Measurements from ENCODE around the gene EIF4A3. TPM values are rescaled to one million over a fixed set of nuclear protein-coding genes. Genes with fewer than 3 reads are reported as not detected.

The EIF4A3 gene
- polyA plus RNA-seq, 1 of the 3 experiments (the other 2 are of a cell fraction): 335 TPM

DNA sequence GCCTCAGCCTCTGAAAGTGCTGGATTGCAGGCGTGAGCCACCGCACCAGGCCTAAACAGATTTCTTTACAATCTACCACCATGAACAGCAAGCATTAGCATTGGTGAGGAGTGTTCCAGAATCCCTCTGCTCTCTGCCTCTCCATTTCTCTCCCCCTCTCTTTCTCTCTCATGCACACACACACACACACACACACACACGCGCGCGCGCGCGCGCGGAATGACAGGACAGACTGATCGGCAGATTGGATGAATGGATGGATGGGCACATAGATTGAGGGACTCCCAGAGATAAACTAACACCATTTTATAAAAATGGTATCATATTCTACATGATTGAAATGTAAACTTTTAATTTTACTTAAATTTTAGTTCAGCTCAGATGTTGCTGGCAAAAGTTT, 26.2 kb upstream of the EIF4A3 start:
- CTCF ChIA-PET: interaction anchor here (0.8 kb wide), 1 partner anchor 72 kb away, joined by 3 read pairs; the partner anchor contains the start of gene GAA
- POLR2A ChIA-PET: interaction anchor here (0.6 kb wide), 1 partner anchor 72 kb away, joined by 3 read pairs; the partner anchor contains the start of gene GAA
- 87% methylated on average over 12 of the region's 12 CpGs for WGBS (ENCODE audit: low lambda C conversion rate)

DNA sequence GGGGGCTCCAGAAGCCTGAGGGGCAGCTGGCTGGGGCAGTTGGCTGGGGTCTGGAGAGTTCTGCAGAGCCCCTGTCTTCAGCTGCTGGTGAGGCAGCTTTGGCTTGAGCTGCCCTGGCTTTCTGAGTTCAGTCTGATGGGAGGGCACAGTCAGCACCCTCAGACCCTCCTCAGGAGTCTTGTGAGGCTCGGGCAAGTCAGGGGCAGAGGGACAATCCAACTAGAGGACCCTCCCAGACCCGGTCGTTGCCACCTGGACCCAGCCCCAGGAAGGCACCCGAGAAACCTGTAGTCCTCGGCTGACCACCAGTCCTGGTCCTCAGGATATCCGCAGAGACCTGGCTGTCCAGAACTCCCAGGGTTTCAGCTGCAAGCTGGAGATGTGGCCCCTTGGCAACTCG, 24.8 kb upstream of the EIF4A3 start:
- H3K4me3 ChIP-seq (ENCODE audit: low read depth in 2 of 2, low read length in 1 of 2): no peak overlapping the region
- H3K27ac ChIP-seq (ENCODE audit: low read depth in 2 of 2, low read length in 1 of 2): no peak overlapping the region
- no peaks in the 10 kb centered on the region for H3F3A ChIP-seq (replicated peaks; ENCODE audit: insufficient read depth)
- ChIA-PET CTCF (interaction anchor here (1.2 kb wide), 1 partner anchor 24 kb away, joined by 3 read pairs; no protein-coding TSS in a partner anchor), POLR2A (interaction anchor here (0.7 kb wide), 1 partner anchor 48 kb away, joined by 3 read pairs; no protein-coding TSS in a partner anchor)
- no peaks in the 10 kb centered on the region for H3K9me3 ChIP-seq
- no peaks in the 10 kb centered on the region for H3K36me3 ChIP-seq (replicated peaks in 1 of 2; ENCODE audit: control insufficient read depth in 1 of 2, insufficient read depth in 2 of 2, low read length in 1 of 2)
- H3K4me1 ChIP-seq (ENCODE audit: control insufficient read depth in 1 of 2, insufficient read depth in 2 of 2, low read depth in 1 of 2, low read length in 1 of 2): no peaks in the 10 kb centered on the region
- no peaks in the 10 kb centered on the region for H3K9me2 ChIP-seq
- no peaks in the 10 kb centered on the region for H3K79me2 ChIP-seq (ENCODE audit: insufficient read depth)
- H3K4me2 ChIP-seq: no peak overlapping the region
- peaks cover 4% of the 10 kb centered on the region for H3K27me3 ChIP-seq (ENCODE audit: insufficient read depth)
- DNase-seq: no peak
- TF ChIP-seq NFIC (IDR thresholded peaks at IDR 0.05; ENCODE audit: borderline replicate concordance) (no peak), FOSL2 (IDR thresholded peaks at IDR 0.05; ENCODE audit: borderline replicate concordance, low read depth) (no peak), EP300 (IDR thresholded peaks at IDR 0.05; ENCODE audit: borderline replicate concordance in 1 of 2, low read depth in 1 of 2, low read length in 1 of 2) (no peak), RAD21 (IDR thresholded peaks at IDR 0.05; ENCODE audit: low read length) (no peak), SIN3A (IDR thresholded peaks at IDR 0.05; ENCODE audit: borderline replicate concordance, low read depth, low read length) (no peak), FOXJ3 (CRISPR knock-in tag; IDR thresholded peaks at IDR 0.05) (no peak), GATA2 (CRISPR knock-in tag; IDR thresholded peaks at IDR 0.05) (no peak), RFX5 (IDR thresholded peaks at IDR 0.05; ENCODE audit: low read length) (no peak), CHD2 (IDR thresholded peaks at IDR 0.05; ENCODE audit: low read length, partially characterized antibody) (no peak), GABPA (IDR thresholded peaks at IDR 0.05; ENCODE audit: low read depth) (no peak)
- TF ChIP-seq, protein P1, sequence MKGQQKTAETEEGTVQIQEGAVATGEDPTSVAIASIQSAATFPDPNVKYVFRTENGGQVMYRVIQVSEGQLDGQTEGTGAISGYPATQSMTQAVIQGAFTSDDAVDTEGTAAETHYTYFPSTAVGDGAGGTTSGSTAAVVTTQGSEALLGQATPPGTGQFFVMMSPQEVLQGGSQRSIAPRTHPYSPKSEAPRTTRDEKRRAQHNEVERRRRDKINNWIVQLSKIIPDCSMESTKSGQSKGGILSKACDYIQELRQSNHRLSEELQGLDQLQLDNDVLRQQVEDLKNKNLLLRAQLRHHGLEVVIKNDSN (IDR thresholded peaks at IDR 0.05; ENCODE audit: borderline replicate concordance, low read depth): no peak
- TF ChIP-seq, protein P2, sequence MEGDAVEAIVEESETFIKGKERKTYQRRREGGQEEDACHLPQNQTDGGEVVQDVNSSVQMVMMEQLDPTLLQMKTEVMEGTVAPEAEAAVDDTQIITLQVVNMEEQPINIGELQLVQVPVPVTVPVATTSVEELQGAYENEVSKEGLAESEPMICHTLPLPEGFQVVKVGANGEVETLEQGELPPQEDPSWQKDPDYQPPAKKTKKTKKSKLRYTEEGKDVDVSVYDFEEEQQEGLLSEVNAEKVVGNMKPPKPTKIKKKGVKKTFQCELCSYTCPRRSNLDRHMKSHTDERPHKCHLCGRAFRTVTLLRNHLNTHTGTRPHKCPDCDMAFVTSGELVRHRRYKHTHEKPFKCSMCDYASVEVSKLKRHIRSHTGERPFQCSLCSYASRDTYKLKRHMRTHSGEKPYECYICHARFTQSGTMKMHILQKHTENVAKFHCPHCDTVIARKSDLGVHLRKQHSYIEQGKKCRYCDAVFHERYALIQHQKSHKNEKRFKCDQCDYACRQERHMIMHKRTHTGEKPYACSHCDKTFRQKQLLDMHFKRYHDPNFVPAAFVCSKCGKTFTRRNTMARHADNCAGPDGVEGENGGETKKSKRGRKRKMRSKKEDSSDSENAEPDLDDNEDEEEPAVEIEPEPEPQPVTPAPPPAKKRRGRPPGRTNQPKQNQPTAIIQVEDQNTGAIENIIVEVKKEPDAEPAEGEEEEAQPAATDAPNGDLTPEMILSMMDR (IDR thresholded peaks at IDR 0.05): no peak
- TF ChIP-seq, protein P3, sequence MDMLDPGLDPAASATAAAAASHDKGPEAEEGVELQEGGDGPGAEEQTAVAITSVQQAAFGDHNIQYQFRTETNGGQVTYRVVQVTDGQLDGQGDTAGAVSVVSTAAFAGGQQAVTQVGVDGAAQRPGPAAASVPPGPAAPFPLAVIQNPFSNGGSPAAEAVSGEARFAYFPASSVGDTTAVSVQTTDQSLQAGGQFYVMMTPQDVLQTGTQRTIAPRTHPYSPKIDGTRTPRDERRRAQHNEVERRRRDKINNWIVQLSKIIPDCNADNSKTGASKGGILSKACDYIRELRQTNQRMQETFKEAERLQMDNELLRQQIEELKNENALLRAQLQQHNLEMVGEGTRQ (IDR thresholded peaks at IDR 0.05; ENCODE audit: borderline replicate concordance, low read depth, low read length): no peak
- TF ChIP-seq, protein P4, sequence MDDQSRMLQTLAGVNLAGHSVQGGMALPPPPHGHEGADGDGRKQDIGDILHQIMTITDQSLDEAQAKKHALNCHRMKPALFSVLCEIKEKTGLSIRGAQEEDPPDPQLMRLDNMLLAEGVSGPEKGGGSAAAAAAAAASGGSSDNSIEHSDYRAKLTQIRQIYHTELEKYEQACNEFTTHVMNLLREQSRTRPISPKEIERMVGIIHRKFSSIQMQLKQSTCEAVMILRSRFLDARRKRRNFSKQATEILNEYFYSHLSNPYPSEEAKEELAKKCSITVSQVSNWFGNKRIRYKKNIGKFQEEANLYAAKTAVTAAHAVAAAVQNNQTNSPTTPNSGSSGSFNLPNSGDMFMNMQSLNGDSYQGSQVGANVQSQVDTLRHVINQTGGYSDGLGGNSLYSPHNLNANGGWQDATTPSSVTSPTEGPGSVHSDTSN (IDR thresholded peaks at IDR 0.05): no peak
- no peak overlapping the region for H2AFZ ChIP-seq (ENCODE audit: low read depth)
- H4K20me1 ChIP-seq (ENCODE audit: insufficient read depth): no peaks in the 10 kb centered on the region
- WGBS (ENCODE audit: low lambda C conversion rate): 67% methylated on average over 7 of the region's 7 CpGs
- no peak overlapping the region for H3K9ac ChIP-seq

More for the DNA sequence above, 26.2 kb upstream of the EIF4A3 start:
- Histone ChIP-seq H3K4me1 (ENCODE audit: control insufficient read depth in 1 of 2, insufficient read depth in 2 of 2, low read depth in 1 of 2, low read length in 1 of 2) (no peaks in the 10 kb centered on the region), H3K27me3 (ENCODE audit: insufficient read depth) (peaks cover 4% of the 10 kb centered on the region), H3K9ac (no peak overlapping the region), H3K9me3 (no peaks in the 10 kb centered on the region), H3K9me2 (no peaks in the 10 kb centered on the region), H2AFZ (ENCODE audit: low read depth) (no peak overlapping the region), H4K20me1 (ENCODE audit: insufficient read depth) (no peaks in the 10 kb centered on the region), H3K79me2 (ENCODE audit: insufficient read depth) (no peaks in the 10 kb centered on the region), H3K36me3 (replicated peaks in 1 of 2; ENCODE audit: control insufficient read depth in 1 of 2, insufficient read depth in 2 of 2, low read length in 1 of 2) (no peaks in the 10 kb centered on the region), H3F3A (replicated peaks; ENCODE audit: insufficient read depth) (no peaks in the 10 kb centered on the region), H3K27ac (ENCODE audit: low read depth in 2 of 2, low read length in 1 of 2) (no peak overlapping the region), H3K4me2 (no peak overlapping the region), H3K4me3 (ENCODE audit: low read depth in 2 of 2, low read length in 1 of 2) (no peak overlapping the region)
- TF ChIP-seq MEF2A (IDR thresholded peaks at IDR 0.05; ENCODE audit: borderline replicate concordance, low read depth) (no peak), FOXM1 (IDR thresholded peaks at IDR 0.05; ENCODE audit: low read depth) (no peak), TAF1 (IDR thresholded peaks at IDR 0.05; ENCODE audit: borderline replicate concordance, low read depth, low read length) (no peak), NFIC (IDR thresholded peaks at IDR 0.05; ENCODE audit: borderline replicate concordance) (no peak), TCF12 (IDR thresholded peaks at IDR 0.05) (no peak)
- TF ChIP-seq, protein P2 (IDR thresholded peaks at IDR 0.05): no peak
- peak; percentile 24 for DNase-seq
